OCI-LY3 (cell line): ENCODE measurements around the gene SLC37A4.

Source experiments
- CTCF ChIP-seq: fragments of 200-600, 300-600 bp; sonication (generic); IDR thresholded peaks from 2 replicates; pipeline ENCODE4 v1.5.1; 2014; ENCODE audit warnings: antibody characterized with exemption, low read length, low read depth
- EZH2phosphoT487 ChIP-seq: fragments of 200-600 bp; shearing (Covaris generic); IDR thresholded peaks from 2 replicates; pipeline ENCODE4 v1.6.1; 2018; ENCODE audit warnings: antibody characterized with exemption, mixed run types, low read depth

- TF ChIP-seq CTCF = no peak
- no peak for TF ChIP-seq EZH2phosphoT487
Measured at GRCh38 chr11:119026970-119027369, 3.7 kb downstream of the SLC37A4 start.
